Left cardiac atrium (tissue), 4 donors: Measurements from ENCODE around the gene WDR20. TPM values are rescaled to one million over a fixed set of nuclear protein-coding genes. Genes with fewer than 3 reads are reported as not detected.
"Not testable (repeated sequence)": the region's sequence is repeated elsewhere in the genome, so short reads cannot be mapped to it uniquely, and the experiment has no call there.

Experiments used
- ATAC-seq, 2 donors: fragments of 200-7000 bp; cut with Tn5 transposase; one replicate each; pipeline ENCODE4 v1.9.1; 2020; ENCODE audit warnings: mild to moderate bottlenecking in 2 of 2, moderate library complexity in 2 of 2
- DNase-seq: peaks from one replicate; pipeline ENCODE4 v3.0.0-alpha.2; 2020
- intact Hi-C, 2 donors: fragments of 100-400 bp; cut with DNase I; formaldehyde crosslinking; loops; one replicate each; pipeline versions ENCODE4 v1.14.1 to v1.15.1; 2022 to 2023
- total RNA-seq, 2 donors: library from RNA; stranded (reverse); fragmentation: NEBNext Ultra II Directional; extraction: Animal tissue kit (Norgen Biotek cat#: 25700); gene quantifications; one replicate each; pipeline ENCODE4 v1.2.1, GENCODE V29; 2021
- donor health status: DM: no; HTN: yes; CAD: no.
- donor health status: DM: no; HTN: yes; CAD: no; lungs with severe emphysema.
- donor health status: DM: yes; HTN: yes; CAD: no.
- donor health status: Dilated cardiomyopathy.

Gene WDR20
- total RNA-seq, 2 donors from 2014 or later, result 23.3 to 23.7 TPM

DNA sequence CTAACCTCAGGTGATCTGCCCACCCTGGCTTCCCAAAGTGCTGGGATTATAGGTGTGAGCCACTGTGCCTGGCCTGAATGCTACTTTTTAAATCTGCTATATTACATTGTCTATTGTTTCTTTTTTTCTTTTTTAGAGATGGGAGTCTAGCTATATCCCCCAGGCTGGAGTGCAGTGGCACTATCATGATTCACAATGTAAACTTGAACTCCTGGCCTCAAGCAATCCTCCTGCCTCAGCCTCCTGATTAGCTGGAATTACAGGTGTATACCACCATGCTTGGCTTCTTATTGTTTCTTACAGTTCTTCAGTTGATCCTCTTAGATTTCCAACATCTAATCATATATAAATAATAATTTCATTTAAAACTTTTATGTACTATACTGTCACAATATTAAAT is 15.3 kb upstream of the WDR20 start:
- intact Hi-C loops, result no loop called here
- ATAC-seq, result no peak
- no peak for DNase-seq

DNA sequence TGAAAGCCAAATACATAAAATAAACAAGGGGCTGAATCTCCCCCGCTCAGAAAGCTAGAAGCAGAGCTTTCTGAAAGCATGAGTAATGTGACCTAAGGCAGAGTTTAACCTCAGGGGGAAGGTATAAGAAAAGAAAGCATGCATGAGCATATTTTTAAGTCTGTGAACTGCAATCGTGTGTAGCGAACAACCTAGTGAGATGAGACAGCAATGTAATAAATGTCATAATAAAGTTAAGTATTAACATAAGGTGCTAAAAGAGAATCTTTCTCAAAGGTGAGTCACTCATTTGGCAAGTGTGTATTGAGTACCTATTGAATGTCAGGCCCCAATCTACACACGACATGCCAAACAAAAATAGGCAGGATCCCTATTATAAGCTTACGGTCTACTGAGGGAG is 14.2 kb upstream of the WDR20 start:
- intact Hi-C loops, result no loop called here
- ATAC-seq, result no peak
- no peak for DNase-seq

DNA sequence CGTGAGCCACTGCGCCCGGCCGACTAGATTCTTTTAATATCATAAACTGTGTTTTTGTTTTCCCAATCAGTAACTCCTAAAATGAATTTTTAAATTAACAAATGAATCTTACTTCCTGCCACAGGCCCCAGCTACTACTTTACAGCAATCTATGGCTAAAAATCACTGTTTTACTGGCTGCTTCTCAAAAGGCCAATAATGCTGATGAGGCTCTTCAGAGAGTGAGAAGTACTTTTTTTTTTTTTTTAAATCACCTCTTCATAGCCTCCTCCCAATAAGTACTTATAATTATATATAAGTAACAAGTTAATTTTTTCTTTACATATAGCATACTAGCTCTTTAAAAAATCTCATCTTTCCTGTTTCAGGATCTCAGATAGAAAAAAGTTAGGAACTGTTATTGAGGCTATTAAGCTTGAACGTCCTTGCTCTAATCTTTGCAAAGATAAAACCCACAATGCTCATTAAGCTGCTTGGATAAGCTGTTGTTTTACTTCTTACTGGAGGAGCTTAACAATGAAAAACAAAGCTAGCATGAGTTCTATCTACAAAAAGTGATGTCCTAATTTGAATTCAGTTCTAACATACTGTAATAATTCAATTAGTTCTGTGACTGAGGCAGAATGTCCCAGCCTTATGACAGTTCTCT is 12.8 kb upstream of the WDR20 start:
- no peak for DNase-seq
- intact Hi-C loops, result no loop called here

GRCh38 chr14:102131741-102132140 is 8.0 kb upstream of the WDR20 start:
- no peak for ATAC-seq
- intact Hi-C loops, result no loop called here
- no peak for DNase-seq

More for the DNA sequence above, 12.8 kb upstream of the WDR20 start:
- no peak for ATAC-seq

- DNase-seq, intact Hi-C loops, ATAC-seq: not testable (repeated sequence)
These were observed 5.7 kb upstream of the WDR20 start for GRCh38 chr14:102134021-102134420.

GRCh38 chr14:102134719-102135118 is 5.0 kb upstream of the WDR20 start:
- intact Hi-C loops, ATAC-seq: not testable (repeated sequence)

DNA sequence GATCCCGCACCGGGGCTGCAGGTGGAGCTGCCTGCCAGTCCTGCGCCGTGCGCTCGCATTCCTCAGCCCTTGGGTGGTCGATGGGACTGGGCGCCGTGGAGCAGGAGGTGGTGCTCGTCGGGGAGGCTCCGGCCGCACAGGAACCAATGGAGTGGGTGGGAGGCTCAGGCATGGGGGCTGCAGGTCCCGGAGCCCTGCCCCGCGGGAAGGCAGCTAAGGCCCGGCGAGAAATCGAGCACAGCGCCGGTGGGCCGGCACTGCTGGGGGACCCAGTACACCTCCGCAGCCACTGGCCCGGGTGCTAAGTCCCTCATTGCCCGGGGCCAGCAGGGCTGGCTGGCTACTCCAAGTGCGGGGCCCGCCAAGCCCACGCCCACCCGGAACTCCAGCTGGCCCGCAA is 4.2 kb upstream of the WDR20 start:
- ATAC-seq, DNase-seq, intact Hi-C loops: not testable (repeated sequence)

More at GRCh38 chr14:102134719-102135118, 5.0 kb upstream of the WDR20 start:
- not testable (repeated sequence) for DNase-seq

- ATAC-seq (no peak), DNase-seq (no peak)
- intact Hi-C loops, result no loop called here
These were observed 1.2 kb upstream of the WDR20 start for GRCh38 chr14:102138535-102138934.

DNA sequence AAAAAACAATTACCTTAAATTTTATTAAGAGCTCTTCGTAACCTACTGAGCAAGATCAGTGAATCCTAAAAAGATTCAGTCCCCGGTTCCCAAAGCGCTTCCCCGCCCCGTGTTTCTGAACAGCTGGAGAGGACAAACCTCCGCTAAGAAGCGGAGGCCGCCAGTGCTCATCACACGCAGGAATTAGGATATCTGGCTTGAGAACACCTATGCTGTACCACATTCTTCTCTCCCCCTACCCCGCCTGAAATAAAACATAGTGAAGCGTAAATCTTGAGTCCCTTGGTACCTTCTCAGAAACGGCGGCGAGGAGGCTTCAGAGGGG is 774 bp upstream of the WDR20 start:
- intact Hi-C loops, result no loop called here
- peak in 1 of 2 donors; percentile 10 for ATAC-seq
- no peak for DNase-seq

- intact Hi-C loops, result loop anchor here in 1 of 2 donors (10.0 kb wide), 1 partner anchor 65 kb away; no protein-coding TSS in a partner anchor
- peak; percentile 31 to 35 for ATAC-seq
- peak; percentile 40 for DNase-seq
These were observed 491 bp downstream of the WDR20 start for GRCh38 chr14:102140027-102140749.

DNA sequence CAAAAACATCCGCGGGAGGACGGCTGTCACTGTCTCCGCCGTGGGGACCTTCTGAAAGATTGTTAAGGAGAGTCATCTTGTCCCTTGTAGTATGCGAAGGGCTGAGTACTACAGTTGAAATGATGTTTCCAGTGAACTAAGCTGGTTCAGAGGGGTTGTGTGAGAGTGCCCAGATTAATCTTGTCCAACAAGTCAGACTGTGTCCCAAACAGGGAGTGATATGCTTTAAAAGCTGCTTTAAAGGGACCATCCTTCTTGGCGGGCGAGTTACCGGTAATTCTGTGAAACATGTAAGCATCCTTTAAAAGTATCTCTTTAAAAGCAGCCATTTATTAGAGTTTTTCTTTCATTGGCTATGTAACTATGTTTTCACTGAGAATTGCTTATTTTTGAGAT is 1.1 kb downstream of the WDR20 start:
- no peak for DNase-seq
- ATAC-seq, result no peak
- intact Hi-C loops, result loop anchor here in 1 of 2 donors (10.0 kb wide), 1 partner anchor 64 kb away; no protein-coding TSS in a partner anchor

- no peak for ATAC-seq
- DNase-seq, result no peak
- intact Hi-C loops, result loop anchor here in 1 of 2 donors (10.0 kb wide), 1 partner anchor 63 kb away; no protein-coding TSS in a partner anchor
These were observed 2.1 kb downstream of the WDR20 start for GRCh38 chr14:102141797-102142196.

- DNase-seq (no peak), ATAC-seq (no peak)
- intact Hi-C loops, result loop anchor here in 1 of 2 donors (10.0 kb wide), 1 partner anchor 60 kb away; no protein-coding TSS in a partner anchor
These were observed 5.2 kb downstream of the WDR20 start for GRCh38 chr14:102144914-102145313.

DNA sequence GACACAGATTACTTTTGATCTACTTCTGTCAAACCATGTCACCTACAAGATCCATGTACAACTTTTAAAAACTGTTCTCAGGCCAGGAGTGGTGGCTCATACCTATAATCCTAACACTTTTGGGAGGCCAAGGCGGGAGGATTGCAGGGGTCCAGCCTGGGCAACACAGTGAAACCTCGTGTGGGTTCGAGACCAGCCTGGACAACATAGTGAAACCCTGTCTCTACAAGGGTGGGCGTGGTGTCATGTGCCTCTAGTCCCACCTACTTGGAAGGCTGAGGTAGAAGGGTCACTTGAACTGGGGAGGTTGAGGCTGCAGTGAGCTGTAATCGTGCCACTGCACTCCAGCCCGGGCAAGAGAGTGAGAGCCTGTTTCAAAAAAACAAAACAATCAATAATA is 5.7 kb downstream of the WDR20 start:
- intact Hi-C loops, result loop anchor here in 1 of 2 donors (10.0 kb wide), 1 partner anchor 59 kb away; no protein-coding TSS in a partner anchor
- ATAC-seq (no peak), DNase-seq (no peak)

- no peak for DNase-seq
- intact Hi-C loops, result loop anchor here in 1 of 2 donors (10.0 kb wide), 1 partner anchor 58 kb away; no protein-coding TSS in a partner anchor
- ATAC-seq, result no peak
These were observed 6.7 kb downstream of the WDR20 start for GRCh38 chr14:102146423-102146822.

DNA sequence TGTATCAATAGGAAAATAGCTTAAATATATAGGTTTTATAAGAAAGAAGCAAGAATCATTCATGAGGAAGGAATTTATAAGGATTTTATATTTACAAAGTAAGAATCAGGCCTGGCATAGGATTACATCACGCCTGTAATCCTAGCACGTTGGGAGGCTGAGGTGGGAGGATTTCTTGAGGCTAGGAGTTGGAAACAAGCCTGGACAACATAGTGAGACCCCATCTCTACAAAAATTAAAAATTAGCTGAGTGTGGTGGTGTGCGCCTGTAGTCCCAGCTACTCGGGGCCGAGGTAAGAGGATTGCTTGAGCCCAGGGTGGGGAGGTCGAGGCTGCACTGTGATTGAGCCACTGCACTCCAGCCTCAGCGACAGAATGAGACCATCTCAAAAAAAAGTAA is 10.4 kb downstream of the WDR20 start:
- intact Hi-C loops, result no loop called here
- DNase-seq, result no peak
- no peak for ATAC-seq

GRCh38 chr14:102150744-102151143 is 11.0 kb downstream of the WDR20 start:
- intact Hi-C loops, result no loop called here
- DNase-seq, result no peak
- ATAC-seq, result peak; percentile 54 to 61

- intact Hi-C loops, DNase-seq, ATAC-seq: not testable (repeated sequence)
These were observed 11.7 kb downstream of the WDR20 start for GRCh38 chr14:102151411-102151810.

DNA sequence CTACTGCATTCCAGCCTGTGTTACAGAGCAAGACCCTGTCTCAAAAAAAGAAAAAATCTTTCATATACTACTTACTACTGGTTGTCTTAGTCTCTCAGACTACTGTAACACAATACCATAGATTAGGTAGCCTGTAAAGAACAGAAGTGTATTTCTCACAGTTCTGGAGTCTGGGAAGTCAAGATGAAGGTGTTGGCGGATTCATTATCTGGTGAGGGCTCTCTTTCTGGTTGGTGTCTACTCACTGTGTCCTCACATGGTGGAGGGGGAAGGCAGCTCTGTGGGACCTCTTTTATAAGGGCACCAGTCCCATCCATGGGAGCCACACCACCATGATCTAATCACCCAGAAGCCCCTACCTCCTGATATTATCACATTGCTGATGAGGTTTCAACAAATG is 14.4 kb downstream of the WDR20 start:
- intact Hi-C loops, result no loop called here
- no peak for ATAC-seq
- DNase-seq, result no peak

DNA sequence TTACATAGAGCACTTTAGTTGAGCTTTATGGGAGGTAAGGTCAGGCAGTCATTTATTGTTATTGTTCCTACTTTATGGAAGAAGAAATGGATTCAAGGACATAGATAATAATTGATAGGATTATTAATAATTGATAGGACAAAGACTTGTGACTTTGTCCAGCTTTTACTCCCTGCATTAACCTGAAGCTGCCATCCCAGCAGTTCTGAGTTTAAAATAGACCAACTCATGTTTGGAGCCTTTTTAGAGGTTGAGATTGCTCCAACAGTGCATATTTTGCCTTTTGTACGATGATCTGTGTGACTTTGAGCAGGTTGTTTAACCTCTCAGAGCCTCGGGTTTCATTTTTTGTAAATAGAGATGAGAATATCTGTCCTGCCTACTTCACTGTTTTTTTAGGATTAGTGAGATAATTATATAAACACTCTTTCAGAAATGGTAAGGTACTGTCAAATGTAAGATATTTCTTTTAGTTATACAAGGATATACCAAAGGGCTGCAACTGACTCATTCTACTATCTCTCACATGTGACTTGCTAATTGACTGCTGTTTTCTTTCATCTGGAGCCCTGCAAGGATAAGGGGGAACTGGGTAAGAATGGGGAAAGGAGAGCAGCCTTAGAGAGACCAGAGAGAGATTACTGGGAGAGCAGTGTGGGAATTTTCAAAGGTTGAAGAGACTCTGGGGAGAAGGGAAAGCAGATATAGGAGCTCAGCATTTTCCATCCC is 15.3 kb downstream of the WDR20 start:
- DNase-seq, result no peak
- peak in 1 of 2 donors; percentile 80 for ATAC-seq
- intact Hi-C loops, result no loop called here
